ENCODE measurements around the gene RRP36. TPM values are rescaled to one million over a fixed set of nuclear protein-coding genes. Genes with fewer than 3 reads are reported as not detected.

Gene RRP36
- total and polyA plus RNA-seq, 9 of the 15 experiments (the other 6 are each of a cell fraction or from before 2014, with no cell fraction given): 27.6 to 150 (median 114) TPM

- TF ChIP-seq, protein P1, sequence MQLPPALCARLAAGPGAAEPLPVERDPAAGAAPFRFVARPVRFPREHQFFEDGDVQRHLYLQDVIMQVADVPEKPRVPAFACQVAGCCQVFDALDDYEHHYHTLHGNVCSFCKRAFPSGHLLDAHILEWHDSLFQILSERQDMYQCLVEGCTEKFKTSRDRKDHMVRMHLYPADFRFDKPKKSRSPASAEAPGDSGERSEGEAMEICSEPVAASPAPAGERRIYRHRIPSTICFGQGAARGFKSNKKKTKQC (CRISPR knock-in tag; IDR thresholded peaks at IDR 0.05): 0 out of 2 replicates have a peak, but pooled peaks have one; percentile 46
- TF ChIP-seq, protein P2, sequence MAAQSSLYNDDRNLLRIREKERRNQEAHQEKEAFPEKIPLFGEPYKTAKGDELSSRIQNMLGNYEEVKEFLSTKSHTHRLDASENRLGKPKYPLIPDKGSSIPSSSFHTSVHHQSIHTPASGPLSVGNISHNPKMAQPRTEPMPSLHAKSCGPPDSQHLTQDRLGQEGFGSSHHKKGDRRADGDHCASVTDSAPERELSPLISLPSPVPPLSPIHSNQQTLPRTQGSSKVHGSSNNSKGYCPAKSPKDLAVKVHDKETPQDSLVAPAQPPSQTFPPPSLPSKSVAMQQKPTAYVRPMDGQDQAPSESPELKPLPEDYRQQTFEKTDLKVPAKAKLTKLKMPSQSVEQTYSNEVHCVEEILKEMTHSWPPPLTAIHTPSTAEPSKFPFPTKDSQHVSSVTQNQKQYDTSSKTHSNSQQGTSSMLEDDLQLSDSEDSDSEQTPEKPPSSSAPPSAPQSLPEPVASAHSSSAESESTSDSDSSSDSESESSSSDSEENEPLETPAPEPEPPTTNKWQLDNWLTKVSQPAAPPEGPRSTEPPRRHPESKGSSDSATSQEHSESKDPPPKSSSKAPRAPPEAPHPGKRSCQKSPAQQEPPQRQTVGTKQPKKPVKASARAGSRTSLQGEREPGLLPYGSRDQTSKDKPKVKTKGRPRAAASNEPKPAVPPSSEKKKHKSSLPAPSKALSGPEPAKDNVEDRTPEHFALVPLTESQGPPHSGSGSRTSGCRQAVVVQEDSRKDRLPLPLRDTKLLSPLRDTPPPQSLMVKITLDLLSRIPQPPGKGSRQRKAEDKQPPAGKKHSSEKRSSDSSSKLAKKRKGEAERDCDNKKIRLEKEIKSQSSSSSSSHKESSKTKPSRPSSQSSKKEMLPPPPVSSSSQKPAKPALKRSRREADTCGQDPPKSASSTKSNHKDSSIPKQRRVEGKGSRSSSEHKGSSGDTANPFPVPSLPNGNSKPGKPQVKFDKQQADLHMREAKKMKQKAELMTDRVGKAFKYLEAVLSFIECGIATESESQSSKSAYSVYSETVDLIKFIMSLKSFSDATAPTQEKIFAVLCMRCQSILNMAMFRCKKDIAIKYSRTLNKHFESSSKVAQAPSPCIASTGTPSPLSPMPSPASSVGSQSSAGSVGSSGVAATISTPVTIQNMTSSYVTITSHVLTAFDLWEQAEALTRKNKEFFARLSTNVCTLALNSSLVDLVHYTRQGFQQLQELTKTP (IDR thresholded peaks at IDR 0.05; ENCODE audit: low read depth in 1 of 2, partially characterized antibody in 2 of 2): peak in 1 of 2 experiments; percentile 19
- 0 out of 2 replicates have a peak, but pooled peaks have one; percentile 1 for TF ChIP-seq HDAC2 (IDR thresholded peaks at IDR 0.05)
- TF ChIP-seq CREB3 (tag; conservative IDR thresholded peaks at IDR 0.05; ENCODE audit: low read depth): 0 out of 2 replicates have a peak, but pooled peaks have one; percentile 13
- peak; percentile 44; the same call in 1 of the 2 replicates for TF ChIP-seq GABPB1 (CRISPR knock-in tag; IDR thresholded peaks at IDR 0.05)
- TF ChIP-seq RFX5 (IDR thresholded peaks at IDR 0.05; ENCODE audit: low read depth, low read length): no peak
- TF ChIP-seq NFRKB (IDR thresholded peaks at IDR 0.05; ENCODE audit: low read depth): 0 out of 2 replicates have a peak, but pooled peaks have one; percentile 5
- TF ChIP-seq, protein P3, sequence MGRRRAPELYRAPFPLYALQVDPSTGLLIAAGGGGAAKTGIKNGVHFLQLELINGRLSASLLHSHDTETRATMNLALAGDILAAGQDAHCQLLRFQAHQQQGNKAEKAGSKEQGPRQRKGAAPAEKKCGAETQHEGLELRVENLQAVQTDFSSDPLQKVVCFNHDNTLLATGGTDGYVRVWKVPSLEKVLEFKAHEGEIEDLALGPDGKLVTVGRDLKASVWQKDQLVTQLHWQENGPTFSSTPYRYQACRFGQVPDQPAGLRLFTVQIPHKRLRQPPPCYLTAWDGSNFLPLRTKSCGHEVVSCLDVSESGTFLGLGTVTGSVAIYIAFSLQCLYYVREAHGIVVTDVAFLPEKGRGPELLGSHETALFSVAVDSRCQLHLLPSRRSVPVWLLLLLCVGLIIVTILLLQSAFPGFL (CRISPR knock-in tag; IDR thresholded peaks at IDR 0.05): peak; percentile 69; the same call in 1 of the 2 replicates
- TF ChIP-seq RAD51 (IDR thresholded peaks at IDR 0.05; ENCODE audit: borderline replicate concordance, low read depth): 0 out of 2 replicates have a peak, but pooled peaks have one; percentile 0
Observed at GRCh38 chr6:42979523-42980177, 41.8 kb upstream of the RRP36 start (continued).

All from K562 (cell line).